IMR-90 (cell line): ENCODE data around the gene CD81. TPM values are rescaled to one million over a fixed set of nuclear protein-coding genes. Genes with fewer than 3 reads are reported as not detected.

Source experiments
- ATAC-seq: fragments of 200-7000 bp; cut with Tn5 transposase; 2 replicates; pipeline ENCODE4 v1.9.1; 2020; ENCODE audit warnings: low read depth, mild to moderate bottlenecking, moderate library complexity
- BruUV-seq: library from RNA; stranded (reverse); fragments of 400-500 nt; replicated peaks from 2 replicates; lab custom pipeline; 2021; lab: Mats Ljungman, UMichigan
- CTCF ChIA-PET: fragments of 300-600 bp; formaldehyde crosslinking; extraction: SDS; loops from one replicate; lab custom pipeline; 2021; ENCODE audit warnings: antibody characterized with exemption; lab: Yijun Ruan, JAX
- POLR2A ChIA-PET: fragments of 300-600 bp; sonication (Branson Sonifier 250); formaldehyde crosslinking; loops from one replicate; lab custom pipeline; 2022; ENCODE audit warnings: antibody characterized with exemption; ENCODE audit not compliant: unreplicated experiment; lab: Charles Lee
- DNase-seq: peaks from one replicate; pipeline ENCODE4 v3.0.0; 2013
- H2AFZ ChIP-seq: replicated peaks from 2 replicates; pipeline ENCODE3; 2013; ENCODE audit warnings: low read length, mild to moderate bottlenecking; ENCODE audit not compliant: poor library complexity
- H2AK5ac ChIP-seq: 2 replicates; pipeline ENCODE4 v1.6.1; 2013; ENCODE audit warnings: low read depth, low read length, inconsistent platforms
- H2AK9ac ChIP-seq: replicated peaks from 2 replicates; pipeline ENCODE3; 2013; ENCODE audit warnings: mild to moderate bottlenecking, low read depth, low read length, moderate library complexity; ENCODE audit not compliant: poor library complexity
- H2BK120ac ChIP-seq: 2 replicates; pipeline ENCODE4 v1.6.1; 2013; ENCODE audit warnings: low read depth, low read length, inconsistent platforms
- H2BK15ac ChIP-seq: 3 replicates; pipeline ENCODE4 v1.6.1; 2013; ENCODE audit warnings: low read depth, low read length, inconsistent platforms
- H2BK20ac ChIP-seq: 2 replicates; pipeline ENCODE4 v1.6.1; 2013; ENCODE audit warnings: low read depth, mild to moderate bottlenecking, inconsistent platforms, low read length, moderate library complexity
- H2BK5ac ChIP-seq: 2 replicates; pipeline ENCODE4 v1.6.1; 2013; ENCODE audit warnings: mild to moderate bottlenecking, low read depth, low read length, inconsistent platforms; ENCODE audit not compliant: poor library complexity, severe bottlenecking
- H3K14ac ChIP-seq: replicated peaks from 2 replicates; pipeline ENCODE4 v1.6.1; 2013; ENCODE audit warnings: low read depth, low read length, inconsistent platforms
- H3K18ac ChIP-seq: 2 replicates; pipeline ENCODE4 v1.6.1; 2013; ENCODE audit warnings: low read depth, low read length, control low read depth
- H3K23ac ChIP-seq: 2 replicates; pipeline ENCODE4 v1.6.1; 2013; ENCODE audit warnings: low read depth, low read length, inconsistent platforms
- H3K27ac ChIP-seq: 2 replicates; pipeline ENCODE4 v1.5.1; 2013; ENCODE audit warnings: mild to moderate bottlenecking, control low read depth, low read length; ENCODE audit not compliant: insufficient read depth
- H3K27me3 ChIP-seq: 2 replicates; pipeline ENCODE4 v1.6.1; 2013; ENCODE audit warnings: low read length; ENCODE audit not compliant: control insufficient read depth, insufficient read depth
- H3K36me3 ChIP-seq: 2 replicates; pipeline ENCODE4 v1.6.1; 2013; ENCODE audit warnings: low read length, mixed read lengths; ENCODE audit not compliant: control insufficient read depth, insufficient read depth
- H3K4ac ChIP-seq: 2 replicates; pipeline ENCODE4 v1.6.1; 2013; ENCODE audit warnings: low read depth, low read length, inconsistent platforms
- H3K4me1 ChIP-seq: 2 replicates; pipeline ENCODE4 v1.6.1; 2013; ENCODE audit warnings: low read length, mixed read lengths; ENCODE audit not compliant: control insufficient read depth, insufficient read depth
- H3K4me2 ChIP-seq: 2 replicates; pipeline ENCODE4 v1.6.1; 2013; ENCODE audit warnings: low read depth, mild to moderate bottlenecking, control low read depth, low read length, moderate library complexity
- H3K4me3 ChIP-seq: 2 replicates; pipeline ENCODE4 v1.5.1; 2013; ENCODE audit warnings: low read depth, mild to moderate bottlenecking, control low read depth, low read length, moderate library complexity; ENCODE audit not compliant: insufficient read depth
- H3K56ac ChIP-seq: 2 replicates; pipeline ENCODE4 v1.6.1; 2013; ENCODE audit warnings: low read length, inconsistent platforms; ENCODE audit not compliant: insufficient read depth; ENCODE audit errors: extremely low read depth
- H3K79me1 ChIP-seq, 2 experiments: 2 replicates each; pipeline ENCODE4 v1.6.1; 2013; ENCODE audit warnings: low read length in 2 of 2, inconsistent platforms in 1 of 2, low read depth in 1 of 2
- H3K9ac ChIP-seq: 2 replicates; pipeline ENCODE4 v1.6.1; 2013; ENCODE audit warnings: low read depth, low read length, control low read depth
- H3K9me1 ChIP-seq: 2 replicates; pipeline ENCODE4 v1.6.1; 2013; ENCODE audit warnings: low read length, inconsistent platforms; ENCODE audit not compliant: insufficient read depth
- H3K9me3 ChIP-seq: 2 replicates; pipeline ENCODE4 v1.6.1; 2013; ENCODE audit warnings: low read length; ENCODE audit not compliant: control insufficient read depth, insufficient read depth
- H4K20me1 ChIP-seq: 2 replicates; pipeline ENCODE4 v1.6.1; 2013; ENCODE audit warnings: low read length, inconsistent platforms; ENCODE audit not compliant: insufficient read depth
- H4K5ac ChIP-seq: 2 replicates; pipeline ENCODE4 v1.6.1; 2013; ENCODE audit warnings: mild to moderate bottlenecking, low read depth, low read length, control low read depth
- H4K8ac ChIP-seq, 2 experiments: 2 replicates each; pipeline ENCODE4 v1.6.1; 2013; ENCODE audit warnings: low read depth in 2 of 2, low read length in 2 of 2, control low read depth in 1 of 2, inconsistent platforms in 1 of 2
- H4K91ac ChIP-seq: 2 replicates; pipeline ENCODE4 v1.6.1; 2013; ENCODE audit warnings: low read depth, low read length, inconsistent platforms; ENCODE audit not compliant: insufficient read depth
- BHLHE40 ChIP-seq: fragments of 150-350 bp; IDR thresholded peaks from 2 replicates; pipeline ENCODE4 v1.6.1; 2016; ENCODE audit warnings: mild to moderate bottlenecking, low read depth, low read length
- CEBPB ChIP-seq: IDR thresholded peaks from 2 replicates; pipeline ENCODE4 v1.6.1; 2012; ENCODE audit warnings: low read depth, low read length, improper control_type of control experiment
- CHD1 ChIP-seq: IDR thresholded peaks from 2 replicates; pipeline ENCODE4 v1.6.1; 2012; ENCODE audit warnings: low read depth, low read length, improper control_type of control experiment
- CTCF ChIP-seq: conservative IDR thresholded peaks from 2 replicates; pipeline ENCODE4 v1.5.1; 2012; ENCODE audit warnings: mild to moderate bottlenecking, low read depth, low read length, improper control_type of control experiment
- FOS ChIP-seq: fragments of 150-350 bp; IDR thresholded peaks from 2 replicates; pipeline ENCODE4 v1.6.1; 2016; ENCODE audit warnings: low read depth, low read length
- MAFK ChIP-seq: IDR thresholded peaks from 2 replicates; pipeline ENCODE4 v1.6.1; 2012; ENCODE audit warnings: low read depth, low read length, improper control_type of control experiment
- MAZ ChIP-seq: IDR thresholded peaks from 2 replicates; pipeline ENCODE4 v1.6.1; 2012; ENCODE audit warnings: low read depth, mild to moderate bottlenecking, low read length, improper control_type of control experiment, moderate library complexity, borderline replicate concordance
- MXI1 ChIP-seq: IDR thresholded peaks from 2 replicates; pipeline ENCODE4 v1.6.1; 2012; ENCODE audit warnings: low read depth, mild to moderate bottlenecking, low read length, moderate library complexity, borderline replicate concordance
- NFE2L2 ChIP-seq: fragments of 150-350 bp; IDR thresholded peaks from 2 replicates; pipeline ENCODE4 v1.6.1; 2016; ENCODE audit warnings: low read depth, mild to moderate bottlenecking, low read length
- POLR2A ChIP-seq: IDR thresholded peaks from 2 replicates; pipeline ENCODE4 v1.6.1; 2012; ENCODE audit warnings: mild to moderate bottlenecking, low read depth, low read length
- RAD21 ChIP-seq: IDR thresholded peaks from 2 replicates; pipeline ENCODE4 v1.6.1; 2012; ENCODE audit warnings: low read length, improper control_type of control experiment
- RCOR1 ChIP-seq: IDR thresholded peaks from 2 replicates; pipeline ENCODE4 v1.6.1; 2012; ENCODE audit warnings: mild to moderate bottlenecking, low read length, improper control_type of control experiment; ENCODE audit not compliant: insufficient replicate concordance
- RFX5 ChIP-seq: IDR thresholded peaks from 2 replicates; pipeline ENCODE4 v1.8.0; 2012; ENCODE audit warnings: low read depth, mild to moderate bottlenecking, low read length, moderate library complexity
- SMC3 ChIP-seq: fragments of 150-350 bp; IDR thresholded peaks from 2 replicates; pipeline ENCODE4 v1.6.1; 2016; ENCODE audit warnings: low read depth, mild to moderate bottlenecking, antibody characterized with exemption, low read length, moderate library complexity
- WGBS, 2 experiments: methylation state at CpG; one replicate each; pipeline versions ENCODE4 v1.1.5 to v1.1.7; 2013; ENCODE audit warnings: missing lambda C conversion rate in 2 of 2; ENCODE audit not compliant: insufficient read length in 1 of 2; ENCODE audit errors: extremely low coverage in 2 of 2; 5-methylcytosine and 5-hydroxymethylcytosine counted together
- dilution Hi-C: fragments of 300-500 bp; cut with HindIII; formaldehyde crosslinking; loops from one replicate; pipeline ENCODE4 v1.14.3; 2018; ENCODE audit warnings: low sequenced_read_pairs; ENCODE audit not compliant: unreplicated experiment
- in situ Hi-C: fragments of 300-500 bp; cut with MboI; formaldehyde crosslinking; loops from 3 replicates; pipeline ENCODE4 v1.14.3; 2019; ENCODE audit warnings: low sequenced_read_pairs, inconsistent platforms, mixed read lengths
- intact Hi-C: fragments of 100-400 bp; cut with micrococcal nuclease; formaldehyde crosslinking; loops from 2 replicates; pipeline ENCODE4 v1.10.0; 2022
- polyA plus RNA-seq, 3 experiments: library from polyadenylated mRNA; depleted of rRNA; stranded (reverse); fragments of >200 nt; gene quantifications; 2 replicates each; pipeline ENCODE4 v1.2.3, GENCODE V29; 2012; ENCODE audit warnings: low replicate concordance in 1 of 3
- total RNA-seq: library from RNA; depleted of rRNA; stranded (reverse); fragments of >200 nt; gene quantifications from 2 replicates; pipeline ENCODE4 v1.2.3, GENCODE V29; 2012
- TF ChIP-seq, protein P1 (sequence below): fragments of 150-350 bp; IDR thresholded peaks from 2 replicates; pipeline ENCODE4 v1.6.1; 2017; ENCODE audit warnings: mild to moderate bottlenecking, antibody characterized with exemption, low read length, low read depth
- TF ChIP-seq, protein P2 (sequence below): fragments of 150-350 bp; IDR thresholded peaks from 2 replicates; pipeline ENCODE4 v1.6.1; 2016; ENCODE audit warnings: low read depth, mild to moderate bottlenecking, low read length, moderate library complexity, borderline replicate concordance

Gene CD81
- total and polyA plus RNA-seq, 2 of the 4 experiments (the other 2 are of a cell fraction) = 159 to 689 TPM

DNA sequence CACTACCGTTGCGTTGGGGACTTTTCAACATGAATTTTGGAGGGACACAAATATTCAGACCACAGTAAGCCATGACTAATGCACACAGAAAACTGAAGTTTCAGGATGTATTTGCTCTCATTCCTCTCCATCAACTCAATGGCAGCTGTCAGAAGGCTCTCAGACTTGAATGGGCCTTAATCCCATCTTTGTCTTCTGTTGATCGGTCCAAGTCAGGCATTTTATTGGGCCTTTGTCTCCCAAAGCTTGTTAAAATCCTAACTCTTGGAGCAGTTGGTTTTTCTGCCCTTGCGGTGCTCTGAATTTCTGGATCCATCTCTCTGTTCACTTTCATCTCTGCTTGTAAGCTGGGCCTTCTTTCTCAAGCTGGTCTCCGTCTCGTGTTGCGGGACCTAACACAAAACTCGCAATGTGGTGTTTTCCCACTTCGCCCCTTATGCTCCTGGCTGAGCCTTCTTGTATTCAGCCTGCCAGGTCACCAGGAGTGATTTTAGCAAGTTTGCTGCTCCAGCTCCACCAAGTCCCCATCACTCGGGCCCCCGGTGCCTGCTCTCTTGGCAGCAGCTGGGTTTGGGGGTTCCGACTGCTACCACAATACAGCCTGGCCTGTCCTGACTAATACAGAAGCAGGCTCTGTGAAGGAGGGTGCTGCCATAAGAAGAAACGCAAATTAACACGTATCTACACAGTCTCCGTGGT lies 48.3 kb upstream of the CD81 start:
- WGBS, 2 experiments = 82% methylated on average over 12 of the region's 15 CpGs; no CpG with 5 or more reads in 1 of the 2 experiments

More for the DNA sequence above, 48.3 kb upstream of the CD81 start:
- H2AFZ ChIP-seq = no peak overlapping the region
- no peak overlapping the region for H3K4me3 ChIP-seq
- ATAC-seq = no peak
- H4K91ac ChIP-seq = no peak overlapping the region
- H4K5ac ChIP-seq = no peak overlapping the region
- no peak overlapping the region for H2BK120ac ChIP-seq
- POLR2A ChIA-PET = no interaction called here
- dilution Hi-C loops = no loop called here
- H2BK20ac ChIP-seq = no peak overlapping the region
- no peaks in the 10 kb centered on the region for H3K36me3 ChIP-seq
- no TSS peak for BruUV-seq
- CTCF ChIA-PET = no interaction called here
- no peak overlapping the region for H2BK15ac ChIP-seq
- H3K79me1 ChIP-seq = no peaks in the 10 kb centered on the region
- no peak overlapping the region for H3K9ac ChIP-seq
- peaks cover 2% of the 10 kb centered on the region; the same call in 1 of the 2 replicates for H3K27me3 ChIP-seq
- no peak overlapping the region for H2BK5ac ChIP-seq
- H3K4me2 ChIP-seq = no peak overlapping the region
- H3K56ac ChIP-seq = no peak overlapping the region
- intact Hi-C loops = no loop called here
- no peaks in the 10 kb centered on the region for H3K9me1 ChIP-seq
- in situ Hi-C loops = no loop called here
- no peaks in the 10 kb centered on the region for H3K4me1 ChIP-seq
- H4K8ac ChIP-seq = no peak overlapping the region
- H3K23ac ChIP-seq = no peak overlapping the region
- no peak overlapping the region for H2AK5ac ChIP-seq
- no peak overlapping the region for H3K4ac ChIP-seq
- no peak for TF ChIP-seq CHD1
- TF ChIP-seq MAFK = no peak
- TF ChIP-seq FOS = no peak
- no peak for TF ChIP-seq RFX5
- TF ChIP-seq RAD21 = no peak
- TF ChIP-seq CTCF = no peak
- TF ChIP-seq RCOR1 = no peak
- TF ChIP-seq, protein P1, sequence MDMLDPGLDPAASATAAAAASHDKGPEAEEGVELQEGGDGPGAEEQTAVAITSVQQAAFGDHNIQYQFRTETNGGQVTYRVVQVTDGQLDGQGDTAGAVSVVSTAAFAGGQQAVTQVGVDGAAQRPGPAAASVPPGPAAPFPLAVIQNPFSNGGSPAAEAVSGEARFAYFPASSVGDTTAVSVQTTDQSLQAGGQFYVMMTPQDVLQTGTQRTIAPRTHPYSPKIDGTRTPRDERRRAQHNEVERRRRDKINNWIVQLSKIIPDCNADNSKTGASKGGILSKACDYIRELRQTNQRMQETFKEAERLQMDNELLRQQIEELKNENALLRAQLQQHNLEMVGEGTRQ = no peak
- no peak for TF ChIP-seq CEBPB
- TF ChIP-seq, protein P2, sequence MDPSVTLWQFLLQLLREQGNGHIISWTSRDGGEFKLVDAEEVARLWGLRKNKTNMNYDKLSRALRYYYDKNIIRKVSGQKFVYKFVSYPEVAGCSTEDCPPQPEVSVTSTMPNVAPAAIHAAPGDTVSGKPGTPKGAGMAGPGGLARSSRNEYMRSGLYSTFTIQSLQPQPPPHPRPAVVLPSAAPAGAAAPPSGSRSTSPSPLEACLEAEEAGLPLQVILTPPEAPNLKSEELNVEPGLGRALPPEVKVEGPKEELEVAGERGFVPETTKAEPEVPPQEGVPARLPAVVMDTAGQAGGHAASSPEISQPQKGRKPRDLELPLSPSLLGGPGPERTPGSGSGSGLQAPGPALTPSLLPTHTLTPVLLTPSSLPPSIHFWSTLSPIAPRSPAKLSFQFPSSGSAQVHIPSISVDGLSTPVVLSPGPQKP = no peak
- TF ChIP-seq MXI1 = no peak
- no peak for TF ChIP-seq POLR2A
- no peak for TF ChIP-seq SMC3
- TF ChIP-seq NFE2L2 = no peak
- no peak for TF ChIP-seq BHLHE40
- TF ChIP-seq MAZ = no peak
- peaks cover 5% of the 10 kb centered on the region for H3K9me3 ChIP-seq
- DNase-seq = no peak
- no peak overlapping the region for H3K27ac ChIP-seq
- no peak overlapping the region for H3K18ac ChIP-seq
- H3K14ac ChIP-seq = no peak overlapping the region
- H2AK9ac ChIP-seq = no peak overlapping the region
- no peaks in the 10 kb centered on the region for H4K20me1 ChIP-seq
